SK-N-SH (cell line): Measurements from ENCODE around the gene ATP1A2. TPM values are rescaled to one million over a fixed set of nuclear protein-coding genes. Genes with fewer than 3 reads are reported as not detected.

ENCODE experiments used
- CTCF ChIA-PET: fragments of 300-600, 350-600 bp; formaldehyde crosslinking; extraction: SDS; loops from one replicate; lab custom pipeline; 2021; lab: Yijun Ruan, JAX
- POLR2A ChIA-PET: fragments of 350-600 bp; sonication (Branson Sonifier 250); formaldehyde crosslinking; extraction: SDS; loops from one replicate; lab custom pipeline; 2020; ENCODE audit warnings: antibody characterized with exemption, inconsistent platforms; lab: Yijun Ruan, JAX
- DNase-seq: peaks from one replicate; pipeline ENCODE4 v3.0.0; 2012
- H2AFZ ChIP-seq: fragments of 200-600 bp; sonication (generic); 2 replicates; pipeline ENCODE4 v1.8.1; 2016; ENCODE audit warnings: antibody characterized with exemption, mild to moderate bottlenecking, low read depth
- H3F3A ChIP-seq: fragments of 200-600 bp; sonication (generic); replicated peaks from 2 replicates; pipeline ENCODE3; 2016; ENCODE audit warnings: antibody characterized with exemption, mild to moderate bottlenecking; ENCODE audit not compliant: insufficient read depth
- H3K27ac ChIP-seq, 2 experiments: fragments of 200-500 bp in 1 of 2; fragments of 200-600 bp in 1 of 2; sonication (Bioruptor generic) in 1 of 2; sonication (generic), shearing (Covaris generic) in 1 of 2; 2 replicates each; pipeline versions ENCODE4 v1.5.1 to v1.6.1; 2014 to 2016; ENCODE audit warnings: low read depth in 2 of 2, inconsistent platforms in 1 of 2, low read length in 1 of 2, mild to moderate bottlenecking in 1 of 2, mixed read lengths in 1 of 2
- H3K27me3 ChIP-seq: fragments of 200-600 bp; sonication (generic), shearing (Covaris generic); 2 replicates; pipeline ENCODE4 v1.6.1; 2016; ENCODE audit warnings: mixed run types; ENCODE audit not compliant: insufficient read depth
- H3K36me3 ChIP-seq, 2 experiments: fragments of 200-500 bp in 1 of 2; fragments of 200-600 bp in 1 of 2; sonication (Bioruptor generic) in 1 of 2; sonication (generic) in 1 of 2; replicated peaks in 1 of 2; 2 replicates each; pipeline versions ENCODE3 to v1.5.1; 2014 to 2016; ENCODE audit warnings: low read length in 1 of 2, mild to moderate bottlenecking in 1 of 2; ENCODE audit not compliant: insufficient read depth in 2 of 2, control insufficient read depth in 1 of 2
- H3K4me1 ChIP-seq, 2 experiments: fragments of 200-500 bp in 1 of 2; fragments of 200-600 bp in 1 of 2; sonication (Bioruptor generic) in 1 of 2; sonication (generic), shearing (Covaris generic) in 1 of 2; 2 replicates each; pipeline versions ENCODE4 v1.5.1 to v1.6.1; 2014 to 2016; ENCODE audit warnings: low read depth in 1 of 2, low read length in 1 of 2, mixed run types in 1 of 2; ENCODE audit not compliant: insufficient read depth in 2 of 2, control insufficient read depth in 1 of 2
- H3K4me2 ChIP-seq: fragments of 200-600 bp; sonication (generic), shearing (Covaris generic); 2 replicates; pipeline ENCODE4 v1.6.1; 2017; ENCODE audit warnings: mixed run types
- H3K4me3 ChIP-seq, 2 experiments: fragments of 200-500 bp in 1 of 2; fragments of 200-600 bp in 1 of 2; sonication (Bioruptor generic) in 1 of 2; sonication (generic), shearing (Covaris generic) in 1 of 2; 2 replicates each; pipeline versions ENCODE4 v1.5.1 to v1.8.1; 2014 to 2016; ENCODE audit warnings: low read depth in 2 of 2, inconsistent platforms in 1 of 2, low read length in 1 of 2, mild to moderate bottlenecking in 1 of 2, mixed read lengths in 1 of 2, moderate library complexity in 1 of 2
- H3K79me2 ChIP-seq: fragments of 200-600 bp; sonication (generic); 2 replicates; pipeline ENCODE4 v1.8.1; 2017; ENCODE audit warnings: mild to moderate bottlenecking; ENCODE audit not compliant: insufficient read depth
- H3K9ac ChIP-seq: fragments of 200-600 bp; sonication (generic); 2 replicates; pipeline ENCODE4 v1.6.1; 2017; ENCODE audit warnings: mixed run types
- H3K9me2 ChIP-seq: fragments of 200-600 bp; sonication (generic); 2 replicates; pipeline ENCODE4 v1.6.1; 2017; ENCODE audit warnings: mixed run types
- H3K9me3 ChIP-seq: fragments of 200-600 bp; sonication (generic); 2 replicates; pipeline ENCODE4 v1.6.1; 2017; ENCODE audit warnings: mixed run types, mild to moderate bottlenecking, moderate library complexity
- H4K20me1 ChIP-seq: fragments of 200-600 bp; sonication (generic); 2 replicates; pipeline ENCODE4 v1.6.1; 2017; ENCODE audit warnings: mild to moderate bottlenecking, mixed run types; ENCODE audit not compliant: insufficient read depth
- EP300 ChIP-seq, 2 experiments: IDR thresholded peaks; 2 replicates each; pipeline versions ENCODE4 v1.4.0 to v1.6.1; 2012; ENCODE audit warnings: borderline replicate concordance in 1 of 2, low read depth in 1 of 2, low read length in 1 of 2
- FOSL2 ChIP-seq: IDR thresholded peaks from 2 replicates; pipeline ENCODE4 v1.4.0; 2012; ENCODE audit warnings: low read depth, mild to moderate bottlenecking, moderate library complexity, borderline replicate concordance
- GATA2 ChIP-seq: sonication (generic); formaldehyde crosslinking; IDR thresholded peaks from 2 replicates; pipeline ENCODE4 v1.5.0; 2020; ENCODE audit warnings: mild to moderate bottlenecking, missing genetic modification reagents
- IRF3 ChIP-seq: fragments of 150-350 bp; IDR thresholded peaks from 2 replicates; pipeline ENCODE4 v1.6.1; 2016; ENCODE audit warnings: mild to moderate bottlenecking, low read depth, low read length
- MEF2A ChIP-seq: IDR thresholded peaks from 2 replicates; pipeline ENCODE4 v1.4.0; 2012; ENCODE audit warnings: low read depth, borderline replicate concordance
- NFIC ChIP-seq: IDR thresholded peaks from 2 replicates; pipeline ENCODE4 v1.4.0; 2012; ENCODE audit warnings: borderline replicate concordance
- RAD21 ChIP-seq: IDR thresholded peaks from 2 replicates; pipeline ENCODE4 v1.6.1; 2012; ENCODE audit warnings: mild to moderate bottlenecking, low read length
- RXRA ChIP-seq: IDR thresholded peaks from 2 replicates; pipeline ENCODE4 v1.4.0; 2012; ENCODE audit warnings: low read depth, mild to moderate bottlenecking, borderline replicate concordance
- TEAD4 ChIP-seq: IDR thresholded peaks from 2 replicates; pipeline ENCODE4 v1.4.0; 2012; ENCODE audit warnings: mild to moderate bottlenecking, borderline replicate concordance; ENCODE audit not compliant: insufficient read depth
- USF2 ChIP-seq: fragments of 150-350 bp; IDR thresholded peaks from 2 replicates; pipeline ENCODE4 v1.6.1; 2017; ENCODE audit warnings: antibody characterized with exemption, low read length, low read depth, borderline replicate concordance
- WGBS: methylation state at CpG from one replicate; pipeline ENCODE4 v1.1.6; 2017; ENCODE audit warnings: low lambda C conversion rate; 5-methylcytosine and 5-hydroxymethylcytosine counted together
- polyA plus RNA-seq, 3 experiments: library from polyadenylated mRNA; depleted of rRNA; stranded (reverse); fragments of >200 nt; gene quantifications; 2 replicates each; pipeline ENCODE4 v1.2.3, GENCODE V29; 2012
- TF ChIP-seq, protein P1 (sequence below): IDR thresholded peaks from 2 replicates; pipeline ENCODE4 v1.6.1; 2012; ENCODE audit warnings: mild to moderate bottlenecking, low read depth, low read length, moderate library complexity
- TF ChIP-seq, protein P2 (sequence below): IDR thresholded peaks from 2 replicates; pipeline ENCODE4 v1.4.0; 2012; ENCODE audit warnings: low read depth, borderline replicate concordance

ATP1A2 gene
- polyA plus RNA-seq, 1 of the 3 experiments (the other 2 are of a cell fraction), result 0.07 TPM

GRCh38 chr1:160178731-160179130 lies 63.2 kb downstream of the ATP1A2 start:
- POLR2A ChIA-PET, result no interaction called here
- no peak overlapping the region for H3K9ac ChIP-seq
- DNase-seq, result no peak
- TF ChIP-seq RXRA, result no peak
- no peak for TF ChIP-seq NFIC
- TF ChIP-seq MEF2A, result no peak
- no peak for TF ChIP-seq TEAD4
- no peak for TF ChIP-seq RAD21
- TF ChIP-seq USF2, result no peak
- TF ChIP-seq, protein P1, sequence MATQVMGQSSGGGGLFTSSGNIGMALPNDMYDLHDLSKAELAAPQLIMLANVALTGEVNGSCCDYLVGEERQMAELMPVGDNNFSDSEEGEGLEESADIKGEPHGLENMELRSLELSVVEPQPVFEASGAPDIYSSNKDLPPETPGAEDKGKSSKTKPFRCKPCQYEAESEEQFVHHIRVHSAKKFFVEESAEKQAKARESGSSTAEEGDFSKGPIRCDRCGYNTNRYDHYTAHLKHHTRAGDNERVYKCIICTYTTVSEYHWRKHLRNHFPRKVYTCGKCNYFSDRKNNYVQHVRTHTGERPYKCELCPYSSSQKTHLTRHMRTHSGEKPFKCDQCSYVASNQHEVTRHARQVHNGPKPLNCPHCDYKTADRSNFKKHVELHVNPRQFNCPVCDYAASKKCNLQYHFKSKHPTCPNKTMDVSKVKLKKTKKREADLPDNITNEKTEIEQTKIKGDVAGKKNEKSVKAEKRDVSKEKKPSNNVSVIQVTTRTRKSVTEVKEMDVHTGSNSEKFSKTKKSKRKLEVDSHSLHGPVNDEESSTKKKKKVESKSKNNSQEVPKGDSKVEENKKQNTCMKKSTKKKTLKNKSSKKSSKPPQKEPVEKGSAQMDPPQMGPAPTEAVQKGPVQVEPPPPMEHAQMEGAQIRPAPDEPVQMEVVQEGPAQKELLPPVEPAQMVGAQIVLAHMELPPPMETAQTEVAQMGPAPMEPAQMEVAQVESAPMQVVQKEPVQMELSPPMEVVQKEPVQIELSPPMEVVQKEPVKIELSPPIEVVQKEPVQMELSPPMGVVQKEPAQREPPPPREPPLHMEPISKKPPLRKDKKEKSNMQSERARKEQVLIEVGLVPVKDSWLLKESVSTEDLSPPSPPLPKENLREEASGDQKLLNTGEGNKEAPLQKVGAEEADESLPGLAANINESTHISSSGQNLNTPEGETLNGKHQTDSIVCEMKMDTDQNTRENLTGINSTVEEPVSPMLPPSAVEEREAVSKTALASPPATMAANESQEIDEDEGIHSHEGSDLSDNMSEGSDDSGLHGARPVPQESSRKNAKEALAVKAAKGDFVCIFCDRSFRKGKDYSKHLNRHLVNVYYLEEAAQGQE, result no peak
- TF ChIP-seq, protein P2, sequence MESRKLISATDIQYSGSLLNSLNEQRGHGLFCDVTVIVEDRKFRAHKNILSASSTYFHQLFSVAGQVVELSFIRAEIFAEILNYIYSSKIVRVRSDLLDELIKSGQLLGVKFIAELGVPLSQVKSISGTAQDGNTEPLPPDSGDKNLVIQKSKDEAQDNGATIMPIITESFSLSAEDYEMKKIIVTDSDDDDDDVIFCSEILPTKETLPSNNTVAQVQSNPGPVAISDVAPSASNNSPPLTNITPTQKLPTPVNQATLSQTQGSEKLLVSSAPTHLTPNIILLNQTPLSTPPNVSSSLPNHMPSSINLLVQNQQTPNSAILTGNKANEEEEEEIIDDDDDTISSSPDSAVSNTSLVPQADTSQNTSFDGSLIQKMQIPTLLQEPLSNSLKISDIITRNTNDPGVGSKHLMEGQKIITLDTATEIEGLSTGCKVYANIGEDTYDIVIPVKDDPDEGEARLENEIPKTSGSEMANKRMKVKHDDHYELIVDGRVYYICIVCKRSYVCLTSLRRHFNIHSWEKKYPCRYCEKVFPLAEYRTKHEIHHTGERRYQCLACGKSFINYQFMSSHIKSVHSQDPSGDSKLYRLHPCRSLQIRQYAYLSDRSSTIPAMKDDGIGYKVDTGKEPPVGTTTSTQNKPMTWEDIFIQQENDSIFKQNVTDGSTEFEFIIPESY, result no peak
- TF ChIP-seq IRF3, result no peak
- no peak for TF ChIP-seq EP300 (IDR thresholded peaks at IDR 0.05; ENCODE audit: borderline replicate concordance in 1 of 2, low read depth in 1 of 2, low read length in 1 of 2)
- no peak for TF ChIP-seq GATA2 (CRISPR knock-in tag)
- TF ChIP-seq FOSL2, result no peak
- no peaks in the 10 kb centered on the region for H3K4me1 ChIP-seq
- H3F3A ChIP-seq, result no peaks in the 10 kb centered on the region
- WGBS, result 39% methylated on average over 2 of the region's 2 CpGs
- H3K4me2 ChIP-seq, result no peak overlapping the region
- no peaks in the 10 kb centered on the region for H3K9me2 ChIP-seq
- no peaks in the 10 kb centered on the region; the same call in 1 of the 2 replicates for H3K27me3 ChIP-seq
- no peaks in the 10 kb centered on the region for H3K79me2 ChIP-seq
- CTCF ChIA-PET, result interaction anchor here (0.6 to 2.0 kb wide), 4 partner anchors 15 to 900 kb away, joined by 3 to 6 read pairs (median 4); no protein-coding TSS in a partner anchor
- no peak overlapping the region for H2AFZ ChIP-seq
- no peaks in the 10 kb centered on the region for H3K36me3 ChIP-seq
- no peaks in the 10 kb centered on the region for H3K9me3 ChIP-seq
- no peak overlapping the region for H3K4me3 ChIP-seq
- no peak overlapping the region for H3K27ac ChIP-seq
- no peaks in the 10 kb centered on the region for H4K20me1 ChIP-seq
